OCI-M1 (cell line): Measurements from ENCODE around the gene VWA3A.
"Not testable (repeated sequence)": the region's sequence is repeated elsewhere in the genome, so short reads cannot be mapped to it uniquely, and the experiment has no call there.

ENCODE experiments used
- DNase-seq: peaks from one replicate; lab custom pipeline; 2025; lab: John Stamatoyannopoulos, UW

VWA3A gene

GRCh38 chr16:22092143-22092933 is at the start of gene VWA3A:
TSS of gene VWA3A (plus strand) at chr16:22092541. CDS start at chr16:22092638, 97 bp downstream.
- DNase-seq, result no peak

- DNase-seq, result not testable (repeated sequence)
These were observed 48.5 kb upstream of the VWA3A start for GRCh38 chr16:22043882-22044281.

GRCh38 chr16:22045888-22046287 is 46.5 kb upstream of the VWA3A start:
- DNase-seq, result not testable (repeated sequence)

GRCh38 chr16:22050963-22051362 is 41.4 kb upstream of the VWA3A start:
- no peak for DNase-seq

- DNase-seq, result peak; percentile 51
These were observed 39.4 kb upstream of the VWA3A start for GRCh38 chr16:22052980-22053379.

GRCh38 chr16:22053921-22054341 is 38.4 kb upstream of the VWA3A start:
- DNase-seq, result peak; percentile 51

- peak; percentile 62 for DNase-seq
These were observed 37.3 kb upstream of the VWA3A start for GRCh38 chr16:22054847-22055590.

- peak; percentile 45 for DNase-seq
These were observed 36.5 kb upstream of the VWA3A start for GRCh38 chr16:22055881-22056280.

GRCh38 chr16:22063888-22064467 is 28.4 kb upstream of the VWA3A start:
- DNase-seq, result no peak

GRCh38 chr16:22065252-22065651 is 27.1 kb upstream of the VWA3A start:
- no peak for DNase-seq

- no peak for DNase-seq
These were observed 21.7 kb upstream of the VWA3A start for GRCh38 chr16:22070361-22071330.

- no peak for DNase-seq
These were observed 20.9 kb upstream of the VWA3A start for GRCh38 chr16:22071331-22071910.

- no peak for DNase-seq
These were observed 19.0 kb upstream of the VWA3A start for GRCh38 chr16:22073350-22073749.

- DNase-seq, result no peak
These were observed 17.1 kb upstream of the VWA3A start for GRCh38 chr16:22075043-22075757.

GRCh38 chr16:22075776-22076175 is 16.6 kb upstream of the VWA3A start:
- DNase-seq, result no peak

GRCh38 chr16:22077700-22078313 is 14.5 kb upstream of the VWA3A start:
- DNase-seq, result peak; percentile 86

GRCh38 chr16:22078656-22079055 is 13.7 kb upstream of the VWA3A start:
- no peak for DNase-seq

- no peak for DNase-seq
These were observed 11.3 kb upstream of the VWA3A start for GRCh38 chr16:22081050-22081449.

GRCh38 chr16:22086440-22086839 is 5.9 kb upstream of the VWA3A start:
- DNase-seq, result no peak

- no peak for DNase-seq
These were observed 3.7 kb upstream of the VWA3A start for GRCh38 chr16:22088642-22089041.
